ENCODE results near the gene GAB3. TPM values are rescaled to one million over a fixed set of nuclear protein-coding genes. Genes with fewer than 3 reads are reported as not detected.
"Not testable (repeated sequence)": the region's sequence is repeated elsewhere in the genome, so short reads cannot be mapped to it uniquely, and the experiment has no call there.

GAB3 gene
- total RNA-seq, 1 donor from 2014 or later: 17.7 TPM

DNA sequence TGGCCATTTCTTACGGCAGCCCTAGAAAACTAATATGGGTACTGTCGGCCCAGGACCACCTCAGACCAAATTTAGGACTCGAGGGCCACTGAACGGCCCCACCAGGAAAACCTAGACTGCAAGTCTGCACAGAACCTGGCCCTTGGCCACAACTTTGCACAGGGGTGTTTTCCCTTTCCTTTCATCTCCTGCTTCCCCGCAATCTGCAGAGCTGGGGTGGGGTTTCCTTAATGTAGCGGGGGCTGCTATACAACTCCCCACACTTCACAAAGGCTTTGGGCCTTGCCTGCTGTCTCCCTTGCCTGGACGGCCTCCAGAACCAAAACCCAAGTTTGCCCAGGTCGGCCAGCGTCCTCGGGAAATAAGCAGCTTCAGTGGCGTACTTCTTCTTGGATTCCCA lies 119.9 kb downstream of the GAB3 start:
- DNase-seq (ENCODE audit: low spot score); intact Hi-C loops (cut with DNase I): not testable (repeated sequence)

DNA sequence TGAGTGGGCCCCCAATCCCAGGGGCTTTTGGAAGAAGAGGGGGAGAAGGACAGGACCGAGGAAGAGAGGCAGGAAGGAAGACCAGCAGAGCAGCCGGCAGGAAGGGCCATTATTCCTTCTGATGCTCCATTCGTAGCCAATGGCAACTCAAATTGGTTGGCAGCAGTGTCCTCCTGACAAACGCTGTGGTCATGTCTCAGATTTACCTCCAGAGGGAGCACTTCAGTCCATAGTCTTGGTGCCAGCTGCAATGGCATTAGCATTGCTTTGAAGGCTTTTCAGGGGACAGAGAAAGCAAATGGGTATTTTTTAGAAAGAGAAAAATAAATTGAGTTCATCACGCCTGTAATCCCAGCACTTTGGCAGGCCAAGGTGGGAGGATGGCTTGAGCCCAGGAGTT lies 121.9 kb downstream of the GAB3 start:
- DNase-seq (ENCODE audit: low spot score); intact Hi-C loops (cut with DNase I): not testable (repeated sequence)

Other genes with a start within 250 kb of the GAB3 start
- gene FAM3A, start 234.8 kb downstream of the GAB3 start, total RNA-seq: 53.1 TPM
- 14.6 TPM for gene G6PD, start 204.2 kb downstream of the GAB3 start, total RNA-seq
- gene IKBKG, start 203.5 kb downstream of the GAB3 start, total RNA-seq: 18.9 TPM
- not detected for gene CTAG1A, start 165.9 kb downstream of the GAB3 start, total RNA-seq
- gene CTAG1B, start 131.8 kb downstream of the GAB3 start, total RNA-seq: not detected
- gene CTAG2, start 97.5 kb downstream of the GAB3 start, total RNA-seq: not detected
- 22.4 TPM for gene DKC1, start 11.8 kb upstream of the GAB3 start, total RNA-seq
- gene MPP1, start 54.4 kb upstream of the GAB3 start, total RNA-seq: 30.0 TPM
- not detected for gene SMIM9, start 83.6 kb upstream of the GAB3 start, total RNA-seq
- 31.1 TPM for gene F8A1, start 135.3 kb upstream of the GAB3 start, total RNA-seq

All from cardiac septum (tissue), 1 donor.